HFFc6 (cell line): ENCODE results near the gene PTPRN2. TPM values are rescaled to one million over a fixed set of nuclear protein-coding genes. Genes with fewer than 3 reads are reported as not detected.

Experiments used
- DNase-seq: peaks from one replicate; pipeline ENCODE4 v3.0.0-alpha.2; 2018
- H3K27ac Mint-ChIP-seq: 2 replicates; pipeline ENCODE4 v1.8.0; 2020; ENCODE audit warnings: mild to moderate bottlenecking, mixed read lengths
- H3K27me3 Mint-ChIP-seq: 2 replicates; pipeline ENCODE4 v1.8.0; 2021; ENCODE audit warnings: mild to moderate bottlenecking, moderate library complexity, mixed read lengths; ENCODE audit not compliant: insufficient read depth
- H3K36me3 Mint-ChIP-seq: 2 replicates; pipeline ENCODE4 v1.8.0; 2021; ENCODE audit warnings: low read depth, mixed read lengths
- H3K4me1 Mint-ChIP-seq: 2 replicates; pipeline ENCODE4 v1.8.0; 2020; ENCODE audit warnings: low read depth, mixed read lengths
- H3K4me3 Mint-ChIP-seq: 2 replicates; pipeline ENCODE4 v1.8.0; 2020; ENCODE audit warnings: mild to moderate bottlenecking, moderate library complexity, mixed read lengths
- H3K9me3 Mint-ChIP-seq: 2 replicates; pipeline ENCODE4 v1.8.0; 2020; ENCODE audit warnings: mild to moderate bottlenecking, mixed read lengths
- CTCF ChIP-seq: fragments of 200-600 bp; sonication (generic); IDR thresholded peaks from 2 replicates; pipeline ENCODE4 v1.5.0; 2021; ENCODE audit warnings: antibody characterized with exemption, mild to moderate bottlenecking
- total RNA-seq, 6 experiments: library from RNA; stranded (reverse); fragmentation: NEBNext Ultra II Directional; extraction: Animal tissue kit (Norgen Biotek cat#: 25700); gene quantifications; 2 replicates in 1 of 6; 3 replicates in 5 of 6; pipeline ENCODE4 v1.2.3, GENCODE V29; 2021

Gene PTPRN2
- total RNA-seq, 6 experiments from 2014 or later = 0.05 to 0.27 (median 0.23) TPM

DNA sequence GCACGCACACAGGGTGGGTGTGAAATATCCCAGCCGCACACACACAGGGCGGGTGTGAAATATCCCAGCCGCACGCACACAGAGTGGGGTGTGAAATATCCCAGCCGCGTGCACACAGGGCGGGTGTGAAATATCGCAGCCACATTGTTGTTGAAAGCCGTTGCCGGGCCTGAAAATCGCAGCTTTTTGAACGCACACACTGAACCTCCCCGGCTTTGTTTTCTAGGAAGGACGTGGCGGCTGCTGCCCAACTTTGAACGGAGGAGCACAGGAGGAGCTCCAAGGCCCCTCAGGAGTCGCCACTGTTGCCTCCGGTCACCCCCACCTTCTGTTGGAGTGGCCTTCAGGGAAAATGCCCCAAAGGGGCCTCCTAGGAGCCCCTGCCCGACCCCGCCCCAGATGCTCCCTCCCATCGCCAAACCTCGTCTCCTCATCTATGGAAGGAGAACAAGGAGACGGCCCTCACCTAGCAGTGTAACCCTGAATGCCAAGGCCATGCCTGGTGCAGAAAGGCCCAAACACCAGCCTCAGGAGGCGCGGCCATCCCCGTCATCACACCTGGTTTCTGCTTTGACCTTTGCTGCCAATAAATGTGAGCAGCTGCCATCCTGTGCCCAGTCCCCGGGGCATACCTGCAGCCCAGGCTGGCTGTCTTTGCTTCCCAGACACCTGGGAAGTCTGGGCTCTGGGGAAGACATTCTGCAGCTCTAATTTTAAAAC lies 318.6 kb downstream of the PTPRN2 start:
- Mint-ChIP-seq H3K4me3 (no peak overlapping the region), H3K4me1 (no peaks in the 10 kb centered on the region), H3K27me3 (no peaks in the 10 kb centered on the region; the same call in 1 of the 2 replicates), H3K9me3 (peaks cover 49% of the 10 kb centered on the region), H3K36me3 (peaks cover 19% of the 10 kb centered on the region), H3K27ac (no peak overlapping the region)
- no peak for DNase-seq
- TF ChIP-seq CTCF = no peak

- H3K36me3 Mint-ChIP-seq = peaks cover 18% of the 10 kb centered on the region
- no peak overlapping the region for H3K27ac Mint-ChIP-seq
- no peaks in the 10 kb centered on the region for H3K4me1 Mint-ChIP-seq
- no peak for DNase-seq
- no peaks in the 10 kb centered on the region; the same call in 1 of the 2 replicates for H3K27me3 Mint-ChIP-seq
- no peak overlapping the region for H3K4me3 Mint-ChIP-seq
- H3K9me3 Mint-ChIP-seq = peaks cover 45% of the 10 kb centered on the region
- no peak for TF ChIP-seq CTCF
Measured at GRCh38 chr7:158267742-158268435, 319.7 kb downstream of the PTPRN2 start.

DNA sequence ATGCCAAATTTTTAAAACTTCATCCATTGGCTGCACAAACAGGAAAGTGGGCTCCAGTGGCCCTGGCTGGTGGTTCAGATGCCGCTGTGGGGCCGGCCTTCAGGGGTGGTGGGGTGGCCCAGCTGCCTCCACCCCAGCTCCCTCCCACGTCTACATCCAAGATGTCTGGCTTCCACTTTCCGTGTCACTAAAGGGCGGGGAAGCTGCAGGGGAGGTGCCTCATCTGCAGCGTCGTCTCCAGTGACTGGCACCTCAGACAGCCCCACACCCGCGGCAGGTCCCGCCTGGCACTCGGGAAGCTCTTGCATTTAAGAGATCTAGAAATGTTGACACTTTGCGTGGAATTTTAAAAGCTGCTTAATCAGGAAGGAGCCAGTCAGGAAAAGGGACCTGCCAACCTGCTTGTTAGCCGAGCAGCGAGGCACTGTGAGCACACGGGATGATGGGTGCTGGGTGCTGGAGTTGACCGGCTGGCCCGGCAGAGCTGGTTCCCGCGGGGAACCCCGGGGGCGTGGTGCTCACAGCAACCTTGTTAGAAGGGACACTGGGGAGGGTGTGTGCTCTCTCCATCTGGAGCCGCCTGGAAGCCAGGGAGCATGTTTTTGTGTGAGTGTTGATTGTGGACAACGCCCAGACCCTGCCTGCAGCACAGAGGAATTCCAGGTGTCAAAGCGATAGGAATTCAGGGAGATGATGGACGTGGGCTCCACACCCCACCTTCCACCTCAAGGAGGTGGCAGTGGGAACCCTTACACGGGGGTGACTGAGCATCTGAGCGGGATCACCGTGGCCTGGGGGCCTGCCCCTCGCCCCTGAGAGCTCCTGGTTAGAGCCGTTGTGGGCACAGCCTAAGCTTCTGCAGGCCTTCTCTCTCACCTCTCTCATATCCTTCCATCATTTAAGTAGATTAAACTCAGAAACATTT lies 320.5 kb downstream of the PTPRN2 start:
- H3K36me3 Mint-ChIP-seq = peaks cover 12% of the 10 kb centered on the region
- no peak overlapping the region for H3K27ac Mint-ChIP-seq
- DNase-seq = no peak
- no peaks in the 10 kb centered on the region; the same call in 1 of the 2 replicates for H3K27me3 Mint-ChIP-seq
- H3K4me3 Mint-ChIP-seq = no peak overlapping the region
- H3K4me1 Mint-ChIP-seq = no peaks in the 10 kb centered on the region
- H3K9me3 Mint-ChIP-seq = peaks cover 37% of the 10 kb centered on the region
- no peak for TF ChIP-seq CTCF

DNA sequence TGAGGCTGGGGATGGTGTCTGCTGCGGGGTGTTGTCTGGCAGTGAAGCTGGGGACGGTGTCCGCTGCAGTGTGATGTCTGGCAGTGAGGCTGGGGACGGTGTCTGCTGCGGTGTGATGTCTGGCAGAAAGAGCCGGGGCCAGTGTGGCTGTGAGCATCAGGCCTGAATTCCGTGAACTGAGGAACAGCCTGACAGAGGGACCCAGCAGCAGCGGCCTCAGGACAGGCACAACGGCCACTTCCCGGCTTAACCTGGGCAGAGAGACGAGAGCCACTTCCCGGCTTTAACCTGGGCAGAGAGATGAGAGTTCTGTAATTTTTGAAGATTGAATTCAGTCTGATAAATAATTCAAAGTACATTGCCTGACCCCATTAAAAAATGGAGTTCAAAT lies 321.2 kb downstream of the PTPRN2 start:
- Mint-ChIP-seq H3K27me3 (no peaks in the 10 kb centered on the region; the same call in 1 of the 2 replicates), H3K36me3 (peaks cover 12% of the 10 kb centered on the region), H3K4me1 (no peaks in the 10 kb centered on the region), H3K4me3 (no peak overlapping the region), H3K27ac (no peak overlapping the region), H3K9me3 (peaks cover 35% of the 10 kb centered on the region)
- DNase-seq = no peak
- no peak for TF ChIP-seq CTCF

DNA sequence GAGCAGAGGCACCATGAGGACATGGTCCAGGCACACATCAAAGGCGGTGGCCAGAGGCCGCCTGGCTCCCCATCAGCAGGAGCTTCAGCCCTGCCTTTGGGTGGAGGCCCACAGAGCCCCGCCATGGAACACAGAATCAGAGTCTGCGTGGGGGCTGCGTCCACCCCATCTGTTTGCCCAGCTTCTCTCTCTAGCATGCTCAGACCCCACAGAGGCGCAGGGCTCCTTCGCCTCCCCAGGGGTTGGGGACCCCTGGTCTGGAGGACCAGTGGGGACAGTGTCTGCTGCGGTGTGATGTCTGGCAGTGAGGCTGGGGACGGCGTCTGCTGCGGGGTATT lies 321.9 kb downstream of the PTPRN2 start:
- Mint-ChIP-seq H3K27me3 (no peaks in the 10 kb centered on the region; the same call in 1 of the 2 replicates), H3K4me1 (no peaks in the 10 kb centered on the region), H3K27ac (no peak overlapping the region), H3K9me3 (peaks cover 37% of the 10 kb centered on the region), H3K36me3 (peaks cover 12% of the 10 kb centered on the region), H3K4me3 (no peak overlapping the region)
- TF ChIP-seq CTCF = no peak
- no peak for DNase-seq
